GM21786 (cell line): Measurements from ENCODE around the gene TOMM7.
"Not testable (repeated sequence)": the region's sequence is repeated elsewhere in the genome, so short reads cannot be mapped to it uniquely, and the experiment has no call there.

Source experiments
- ATAC-seq: cut with Tn5 transposase; IDR thresholded peaks from one replicate; pipeline ENCODE4 v1.9.1; 2021; ENCODE audit not compliant: unreplicated experiment

Gene TOMM7

DNA sequence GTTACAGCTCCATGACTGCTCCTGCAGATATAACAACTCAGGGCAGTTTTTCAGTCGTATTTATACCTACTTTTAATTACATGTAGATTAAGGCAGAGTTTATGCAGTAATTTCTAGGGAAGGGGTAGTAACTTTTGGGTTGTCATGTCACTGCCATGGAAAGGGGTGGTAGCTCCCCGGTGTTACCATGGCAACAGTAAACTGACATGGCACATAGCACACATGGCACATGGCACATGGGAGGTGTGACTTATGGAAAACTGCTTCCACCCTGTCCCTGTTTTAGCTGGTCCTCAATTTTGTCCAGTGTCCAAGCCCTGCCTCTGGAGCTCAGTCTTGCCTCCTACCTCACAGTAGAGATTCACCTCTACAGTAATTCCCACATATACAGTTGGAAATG lies 3.9 kb upstream of the TOMM7 start:
- no peak for ATAC-seq

DNA sequence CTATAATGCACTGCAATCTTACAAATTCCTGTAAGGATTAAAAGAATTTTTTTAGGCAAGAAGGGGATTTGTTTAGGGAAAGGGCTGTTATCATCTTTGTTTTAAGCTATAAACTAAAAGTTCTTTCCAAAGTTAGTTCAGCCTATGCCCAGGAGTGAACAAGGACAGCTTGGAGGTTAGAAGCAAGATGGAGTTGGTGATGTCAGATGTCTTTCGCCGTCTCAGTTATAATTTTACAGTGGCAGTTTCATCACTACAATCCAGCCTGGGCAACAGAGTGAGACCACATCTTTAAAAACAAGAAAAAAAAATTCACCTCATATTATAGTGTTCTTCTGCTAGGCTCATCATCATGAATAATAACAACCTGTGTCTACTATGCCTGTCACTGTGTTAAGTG lies 2.1 kb upstream of the TOMM7 start:
- ATAC-seq: no peak

DNA sequence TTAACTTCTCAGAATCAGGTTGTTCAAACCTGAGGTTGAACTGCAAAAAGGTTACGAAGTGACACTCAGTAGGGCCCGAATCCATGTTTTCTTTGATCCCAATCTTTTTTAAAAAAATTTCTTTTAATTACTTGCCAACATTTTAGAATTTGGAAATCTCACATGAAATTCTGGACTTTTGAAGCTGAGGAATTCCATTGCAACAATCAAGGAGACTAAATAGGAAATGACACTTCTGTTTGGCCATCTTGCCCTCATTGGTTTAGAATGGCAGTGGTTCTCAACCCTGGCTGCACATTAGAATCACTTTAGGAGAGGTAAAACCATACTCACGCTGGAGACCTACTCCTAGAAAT lies 471 bp upstream of the TOMM7 start:
- ATAC-seq: no peak

DNA sequence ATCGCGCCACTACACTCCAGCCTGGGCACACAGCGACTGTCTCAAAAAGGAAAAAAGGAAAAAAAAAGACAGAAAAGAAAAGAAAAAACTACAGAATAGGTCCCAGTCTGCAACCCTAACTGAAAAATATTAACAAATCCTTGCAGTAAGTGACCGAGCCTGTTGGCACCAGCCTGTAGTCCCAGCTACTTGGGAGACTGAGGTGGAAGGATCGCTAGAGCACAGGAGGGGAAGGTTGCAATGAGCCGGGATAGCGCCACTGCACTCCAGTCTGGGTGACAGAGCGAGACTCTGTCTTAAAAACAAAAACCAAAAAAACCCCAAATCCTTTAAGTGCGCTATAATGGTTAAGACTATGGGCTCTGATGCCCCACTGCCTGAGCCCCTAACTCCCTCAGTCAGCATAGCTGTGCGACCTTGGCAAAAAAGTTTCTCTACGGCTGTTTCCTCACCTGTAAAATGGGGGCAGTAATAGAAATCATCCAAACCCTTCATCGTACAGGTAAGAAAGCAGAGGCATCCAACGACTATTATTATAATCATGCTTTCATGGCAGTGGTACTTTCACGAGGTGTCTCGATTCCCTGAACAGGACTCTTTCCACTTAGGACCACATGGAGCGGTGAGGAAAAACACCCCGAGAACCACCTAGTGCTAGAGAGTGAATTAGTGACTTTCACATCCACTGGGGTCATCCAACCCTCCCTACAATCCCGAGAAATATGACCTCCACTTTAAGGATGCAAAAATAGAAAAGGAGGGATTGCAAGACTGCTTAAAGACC lies 755 bp downstream of the TOMM7 start:
- no peak for ATAC-seq

DNA sequence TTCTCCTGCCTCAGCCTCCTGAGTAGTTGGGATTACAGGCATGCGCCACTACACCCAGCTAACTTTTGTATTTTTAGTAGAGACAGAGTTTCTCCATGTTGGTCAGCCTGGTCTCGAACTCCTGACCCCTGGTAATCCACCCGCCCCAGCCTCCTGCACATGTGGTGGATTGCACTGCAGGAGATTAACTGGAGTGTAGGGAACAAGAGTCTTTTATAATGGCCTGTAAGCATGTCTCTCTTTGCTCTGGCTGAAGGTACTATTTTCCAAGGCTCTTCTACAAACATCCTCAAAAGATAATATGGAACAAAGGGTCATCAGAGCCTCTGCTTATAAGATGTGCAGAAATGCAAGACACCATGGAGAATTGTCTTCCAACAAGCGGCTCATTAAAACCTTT lies 3.2 kb downstream of the TOMM7 start:
- ATAC-seq: no peak

DNA sequence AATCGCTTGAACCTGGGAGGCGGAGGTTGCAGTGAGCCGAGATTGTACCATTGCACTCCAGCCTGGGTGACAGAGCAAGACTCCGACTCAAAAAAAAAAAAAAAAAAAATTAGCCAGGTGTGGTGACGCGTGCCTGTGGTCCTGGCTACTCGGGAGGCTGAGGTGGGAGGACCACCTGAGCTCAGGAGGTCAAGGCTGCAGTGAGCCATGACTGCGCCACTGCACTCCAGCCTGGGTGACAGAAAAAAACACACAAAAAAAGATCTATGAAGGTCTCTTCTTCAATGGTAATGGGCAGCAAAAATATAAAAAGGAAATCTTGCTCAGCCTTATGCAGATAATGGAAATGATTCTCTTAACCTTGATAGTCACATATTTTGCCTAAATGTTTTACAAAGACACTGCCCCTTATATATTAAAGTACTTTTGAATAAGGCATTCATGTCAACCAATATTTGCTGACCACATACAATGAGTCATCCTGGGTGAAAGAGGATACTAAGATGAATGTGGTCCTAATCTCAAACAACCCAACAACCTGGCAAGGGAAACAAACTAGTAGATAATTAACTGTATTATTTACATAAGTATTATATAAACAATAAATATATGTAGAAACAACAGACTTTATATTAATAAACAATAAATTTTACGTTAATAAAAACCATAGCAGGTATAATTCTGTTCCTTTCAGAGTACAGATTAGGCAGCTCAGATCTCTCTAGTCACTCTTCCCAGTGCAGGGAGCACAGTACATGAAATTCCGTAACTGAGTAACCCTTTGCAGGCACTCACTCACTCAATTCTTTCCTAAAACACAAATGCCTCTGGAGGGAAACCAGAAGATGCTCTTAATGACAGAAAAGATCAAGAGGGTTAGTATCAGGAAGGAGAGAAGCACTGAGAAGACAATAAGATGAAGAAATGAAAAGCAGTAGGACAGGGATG lies 8.1 kb downstream of the TOMM7 start:
- ATAC-seq: no peak

DNA sequence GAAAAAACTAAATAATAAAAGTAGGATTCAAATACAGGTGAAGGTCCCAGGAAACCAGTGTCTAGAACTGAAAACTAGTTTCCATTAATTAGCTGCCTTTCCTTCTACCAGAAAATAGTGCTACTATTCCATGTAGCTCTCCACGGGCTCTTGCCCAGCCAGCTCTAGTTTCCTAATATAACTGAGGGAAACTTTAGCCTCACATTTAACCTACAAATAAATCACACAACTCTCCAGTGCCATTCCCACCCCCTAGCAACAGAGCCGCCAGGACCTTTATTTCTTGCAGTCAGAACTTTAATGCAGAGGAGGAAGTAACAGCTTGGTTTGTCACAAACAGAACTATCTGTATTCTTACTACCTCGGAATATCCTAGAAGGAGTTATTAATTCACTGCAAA lies 10.3 kb downstream of the TOMM7 start:
- ATAC-seq: no peak

DNA sequence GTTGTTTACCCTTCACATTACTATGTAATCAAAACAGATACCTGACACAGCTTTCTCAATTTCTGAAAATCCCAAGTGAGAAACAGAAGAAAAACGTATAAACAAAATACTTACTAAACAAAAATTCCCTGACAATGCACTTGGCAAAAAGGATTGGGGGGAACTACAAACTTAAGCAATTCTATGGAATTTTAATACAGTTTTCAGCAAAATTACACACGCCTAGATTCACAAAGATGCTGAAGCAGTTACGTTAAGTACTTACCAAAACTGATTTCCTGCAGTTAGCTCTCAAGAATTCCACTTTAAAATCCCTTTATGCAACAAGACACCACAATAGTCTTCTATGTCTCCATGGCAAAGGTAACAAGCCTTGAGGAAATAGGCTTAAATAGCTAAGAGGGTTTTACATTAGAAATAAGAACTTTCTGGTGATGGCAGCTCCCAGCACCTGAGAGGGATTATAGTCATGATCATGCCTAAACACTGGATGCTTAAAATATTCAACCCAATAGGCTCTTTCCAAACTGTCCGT lies 10.8 kb downstream of the TOMM7 start:
- ATAC-seq: no peak

DNA sequence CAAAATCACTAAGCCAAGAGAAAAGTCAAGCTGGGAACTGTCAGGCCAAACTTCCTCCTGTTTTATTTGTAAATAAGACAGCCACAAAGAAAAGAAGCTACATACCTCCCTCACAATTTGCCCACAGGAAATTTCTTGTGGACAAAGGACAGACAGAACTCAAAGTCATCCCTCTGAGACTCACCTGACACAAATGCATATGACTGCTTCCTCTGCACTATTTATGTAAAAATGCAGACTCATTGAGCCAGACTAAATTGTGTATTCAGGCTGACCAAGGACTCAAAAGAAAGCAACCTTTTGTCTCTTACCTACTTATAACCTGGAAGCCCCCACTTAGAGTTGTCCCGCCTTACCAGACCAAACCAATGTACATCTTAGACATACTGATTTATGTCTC lies 11.8 kb downstream of the TOMM7 start:
- no peak for ATAC-seq

DNA sequence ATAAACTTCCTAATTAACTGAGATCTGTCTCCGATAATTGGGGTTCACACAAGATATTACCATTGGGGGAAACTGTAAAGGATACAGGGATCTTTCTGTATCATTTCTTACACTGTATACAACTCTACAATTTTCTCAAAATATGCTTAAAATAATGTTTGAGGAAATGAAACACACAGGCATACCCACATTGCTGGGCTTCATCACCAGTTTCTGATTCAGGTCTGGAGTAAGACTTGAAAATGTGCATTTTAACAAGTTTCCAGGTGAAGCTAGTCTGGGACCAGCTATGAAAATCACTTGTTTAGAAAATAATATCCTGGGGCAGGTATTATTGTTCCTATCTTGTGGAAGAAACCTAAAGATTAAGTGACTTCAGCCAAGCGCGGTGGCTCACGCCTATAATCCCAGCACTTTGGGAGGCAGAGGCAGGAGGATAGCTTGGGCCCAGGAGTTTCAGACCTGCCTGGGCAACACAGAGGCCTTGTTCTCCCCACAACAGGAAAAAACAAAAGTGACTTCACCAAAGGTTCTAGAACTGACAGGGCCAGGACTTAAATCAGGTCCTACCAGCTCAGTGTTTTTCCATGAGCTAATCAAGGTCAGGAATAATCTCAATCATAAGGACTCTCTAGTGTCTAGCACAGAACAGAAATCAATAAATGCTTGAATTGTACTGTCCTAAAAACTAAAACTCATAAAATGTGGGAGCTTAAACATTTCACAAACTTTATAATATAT lies 12.6 kb downstream of the TOMM7 start:
- peak; percentile 56 for ATAC-seq

DNA sequence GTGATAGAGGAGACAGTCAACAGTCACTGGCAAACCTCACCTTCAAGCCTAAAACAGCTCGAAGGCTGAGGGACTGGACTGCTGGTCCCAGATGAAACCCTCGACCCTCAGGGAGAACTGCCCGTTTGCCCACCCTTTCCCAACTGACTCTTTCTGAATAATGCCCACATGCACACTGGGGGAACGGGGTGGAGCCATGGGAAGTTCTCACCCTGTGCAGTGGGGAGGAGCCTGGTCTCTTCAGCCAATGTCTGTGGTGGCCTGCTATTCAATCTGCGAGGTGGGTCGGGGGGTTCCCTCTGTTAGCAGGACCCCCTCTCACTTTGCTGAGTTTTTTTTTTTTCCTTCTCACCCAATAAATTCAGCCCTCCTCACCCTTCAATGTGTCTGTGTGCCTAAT lies 14.5 kb downstream of the TOMM7 start:
- ATAC-seq: no peak

DNA sequence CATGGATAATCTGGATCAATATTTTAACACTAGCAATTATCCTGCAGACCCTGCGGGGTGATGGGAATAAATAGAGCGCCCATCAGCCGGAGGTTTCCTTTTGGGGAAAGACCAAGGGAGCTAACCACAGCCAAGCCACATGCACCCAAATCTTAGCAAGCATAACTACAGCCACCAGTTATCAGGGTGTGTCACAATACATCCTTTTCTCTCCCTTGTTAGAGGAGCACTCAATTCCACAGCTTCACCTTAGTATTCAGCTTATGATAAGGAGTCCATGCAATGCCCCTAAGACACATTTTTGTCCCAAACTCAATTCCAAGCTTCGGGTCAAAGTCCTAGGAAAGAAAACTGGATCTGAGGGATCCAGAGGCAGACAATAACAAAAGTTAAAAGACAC lies 15.9 kb downstream of the TOMM7 start:
- no peak for ATAC-seq

DNA sequence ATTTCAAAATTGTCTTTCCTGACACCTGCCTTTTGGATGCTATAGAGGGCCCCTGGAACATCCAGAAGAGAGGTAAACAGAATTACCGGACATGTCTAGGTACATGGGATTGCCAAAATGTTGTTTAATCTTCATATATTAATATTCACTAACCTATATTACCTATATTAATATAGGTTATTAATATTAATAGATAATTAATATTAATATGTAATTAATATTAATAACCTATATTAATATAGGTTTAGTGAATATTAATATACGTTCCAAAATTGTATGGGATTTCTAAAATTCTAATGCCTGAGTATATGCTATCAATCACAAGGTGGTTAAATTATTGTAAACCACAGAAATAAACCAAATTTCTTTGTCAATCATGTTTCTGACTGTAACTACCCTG lies 17.4 kb downstream of the TOMM7 start:
- ATAC-seq: no peak

DNA sequence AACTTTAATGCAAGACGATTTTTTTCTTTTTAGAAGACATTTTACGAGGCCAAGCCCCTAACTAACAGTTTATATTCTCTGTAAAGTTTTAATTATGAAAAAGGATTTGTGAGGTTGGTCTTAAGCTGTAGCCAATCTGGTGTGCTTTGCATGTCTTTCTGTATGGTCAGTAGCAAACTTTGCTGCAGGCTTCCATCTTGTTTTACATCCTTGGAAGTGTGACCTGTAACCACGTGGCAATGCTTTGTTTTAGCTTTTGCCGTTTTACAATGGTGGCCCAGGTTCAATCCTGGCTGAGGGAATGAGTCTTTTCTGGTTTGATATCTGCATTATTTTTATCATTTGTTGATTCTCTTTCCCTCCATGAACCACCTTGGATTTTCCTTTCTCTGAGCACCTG lies 19.8 kb downstream of the TOMM7 start:
- not testable (repeated sequence) for ATAC-seq

DNA sequence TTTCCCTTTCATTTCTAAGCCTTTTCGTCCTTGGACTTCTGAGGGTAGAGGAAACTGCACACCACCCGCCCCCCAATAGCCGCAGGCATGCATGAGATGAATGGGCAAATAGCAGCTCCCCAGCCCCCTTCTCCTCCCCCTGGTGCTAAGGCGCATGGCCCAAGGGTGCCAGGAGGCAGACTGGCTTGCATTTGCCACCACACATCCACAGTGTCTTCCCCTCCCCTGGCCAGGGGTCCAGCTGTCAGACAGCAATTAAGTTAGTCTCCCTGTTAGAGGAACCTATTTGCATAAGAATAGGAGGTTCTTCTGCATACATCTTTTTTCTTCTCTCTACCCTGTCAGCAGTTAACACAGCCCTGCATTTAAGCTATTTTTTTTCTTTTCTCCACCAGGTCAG lies 20.2 kb downstream of the TOMM7 start:
- ATAC-seq: no peak

DNA sequence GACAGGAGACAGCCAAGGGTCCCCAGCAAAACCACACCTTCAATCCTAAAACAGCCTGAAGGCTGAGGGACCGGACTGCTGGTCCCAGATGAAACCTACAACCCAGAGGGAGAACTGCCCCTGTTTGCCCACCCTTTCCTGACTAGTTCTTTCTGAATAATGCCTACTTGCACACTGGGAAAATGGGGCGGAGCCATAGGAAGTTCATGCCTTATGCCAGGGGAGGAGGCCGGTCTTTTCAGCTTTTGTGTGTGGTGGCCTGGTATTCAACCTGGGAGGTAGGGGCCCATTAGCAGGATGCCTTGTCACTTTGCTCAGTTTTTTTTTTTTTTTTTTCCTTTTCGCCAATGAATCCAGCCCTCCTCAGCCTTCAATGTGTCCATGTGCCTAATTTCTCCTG lies 20.7 kb downstream of the TOMM7 start:
- ATAC-seq: no peak

DNA sequence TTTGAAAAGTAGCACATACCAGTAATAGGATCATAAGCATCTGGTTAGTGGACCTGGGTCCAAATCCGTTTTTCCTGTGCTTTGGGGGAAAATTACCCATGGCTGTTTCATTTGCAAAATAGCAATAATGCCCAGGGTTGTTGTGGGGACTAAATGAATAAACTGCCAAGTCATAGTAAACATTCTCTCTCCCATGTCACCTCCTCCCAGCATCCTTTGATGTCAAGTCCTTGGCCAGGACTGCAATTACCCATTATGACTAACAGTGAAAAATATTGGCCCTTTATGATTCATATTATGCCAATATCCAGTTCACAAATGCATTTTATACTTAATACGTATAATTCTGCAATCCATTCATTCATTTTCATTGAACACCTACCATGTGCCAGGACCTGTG lies 23.0 kb downstream of the TOMM7 start:
- no peak for ATAC-seq

DNA sequence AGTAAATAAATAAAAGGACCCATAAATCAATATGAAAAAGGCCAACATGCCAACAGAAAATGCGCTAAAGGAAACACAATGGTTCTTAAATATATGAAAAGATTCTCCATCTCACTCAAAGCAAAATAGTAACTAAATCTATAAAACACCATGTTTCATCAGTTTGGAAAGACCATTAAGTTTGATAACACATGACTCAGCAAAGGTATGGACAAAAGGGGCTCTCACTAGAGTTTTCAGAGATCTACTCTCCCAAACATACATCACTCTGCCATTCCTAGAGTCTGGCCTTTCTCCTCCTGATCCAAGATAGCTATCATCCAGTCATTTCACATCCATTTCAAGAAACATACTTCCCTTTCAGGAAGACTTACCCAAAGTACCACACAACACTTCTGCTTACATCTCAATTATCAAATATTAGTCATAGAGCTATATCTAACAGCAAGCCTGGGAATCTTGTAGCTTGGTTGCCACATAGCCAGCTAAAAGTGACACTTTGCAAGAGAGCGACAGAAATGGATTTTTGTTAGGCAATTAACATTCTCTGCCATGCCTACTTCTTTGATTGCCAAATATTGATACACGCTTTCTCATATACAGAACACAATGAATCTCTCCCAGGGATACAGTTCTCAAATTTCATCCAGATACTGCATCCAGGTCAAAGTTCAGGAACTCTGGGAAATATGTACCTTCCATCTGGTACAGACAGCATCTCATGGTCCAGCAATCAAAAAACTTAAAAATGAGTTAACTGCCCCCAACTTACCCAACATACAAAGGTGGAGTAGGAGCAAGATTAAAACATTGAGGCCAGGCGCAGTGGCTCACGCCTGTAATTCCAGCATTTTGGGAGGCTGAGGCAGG lies 28.8 kb downstream of the TOMM7 start:
- no peak for ATAC-seq

DNA sequence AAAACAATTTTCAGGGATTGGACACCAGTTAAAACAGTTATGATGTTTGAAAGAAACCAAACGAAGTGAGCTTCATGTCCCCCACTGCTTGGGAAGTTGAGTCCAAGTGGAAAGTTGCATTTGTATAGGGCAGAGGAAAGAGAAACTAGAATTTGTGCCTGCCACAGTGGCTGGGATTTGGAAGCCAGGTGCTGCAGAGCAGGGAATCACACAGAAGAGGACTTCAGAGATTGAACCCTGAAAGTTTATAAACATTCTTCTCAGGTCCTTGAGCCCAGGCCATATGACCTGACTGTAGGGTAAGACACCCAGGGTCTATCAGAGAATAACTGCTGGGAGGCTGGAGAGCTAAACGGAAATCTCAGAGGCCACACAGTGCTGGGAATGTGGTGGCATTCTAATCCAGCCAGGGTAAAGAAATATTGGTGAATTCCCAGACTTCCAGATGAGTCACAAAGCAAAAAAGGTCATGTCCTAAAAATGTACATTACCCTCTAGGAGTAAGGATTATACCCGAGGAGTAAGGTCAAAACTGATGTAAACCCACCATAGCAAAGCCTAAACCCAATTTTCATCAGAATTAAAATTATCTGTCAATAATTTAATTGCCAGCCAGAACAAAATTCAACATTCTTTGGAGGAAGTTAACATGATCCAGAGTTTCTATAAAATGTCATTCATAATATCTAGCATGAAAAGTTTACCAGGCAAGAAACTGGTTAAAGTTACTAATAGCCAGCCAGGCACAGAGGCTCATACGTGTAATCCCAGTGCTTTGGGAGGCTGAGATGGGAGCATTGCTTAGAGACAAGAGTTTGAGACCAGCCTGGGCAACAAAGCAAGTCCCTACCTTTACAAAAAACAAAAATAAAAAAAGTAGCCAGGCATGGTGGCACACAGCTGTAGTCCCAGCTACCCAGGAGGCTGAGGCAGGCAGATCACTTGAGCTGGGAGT lies 31.2 kb downstream of the TOMM7 start:
- ATAC-seq: no peak
